SK-N-SH treated with all-trans-retinoic acid at 6 μM for 48 hours (cell line): ENCODE measurements around the gene DAB2IP.

Source experiments
- ATAC-seq: fragments of 200-7000 bp; cut with Tn5 transposase; 3 replicates; pipeline ENCODE4 v1.9.1; 2020; ENCODE audit warnings: mild to moderate bottlenecking, moderate library complexity
- ARNTL ChIP-seq: fragments of 450-650 bp; formaldehyde crosslinking; IDR thresholded peaks from 2 replicates; pipeline ENCODE4 v1.5.0; 2020; ENCODE audit warnings: low read depth, mild to moderate bottlenecking, moderate library complexity, borderline replicate concordance
- BACH2 ChIP-seq: fragments of 250-450 bp; sonication (Bioruptor Pico); IDR thresholded peaks from 2 replicates; pipeline ENCODE4 v1.9.0; 2021; ENCODE audit warnings: mild to moderate bottlenecking, borderline replicate concordance
- CREB5 ChIP-seq: fragments of 250-450 bp; sonication (Bioruptor Pico); IDR thresholded peaks from 2 replicates; pipeline ENCODE4 v1.5.1; 2020; ENCODE audit warnings: low read depth, mild to moderate bottlenecking, moderate library complexity
- CSDC2 ChIP-seq: fragments of 250-450 bp; sonication (Bioruptor Pico); IDR thresholded peaks from 2 replicates; pipeline ENCODE4 v1.5.0; 2020; ENCODE audit warnings: mild to moderate bottlenecking, moderate library complexity
- ESRRG ChIP-seq: fragments of 250-450 bp; sonication (Bioruptor Pico); IDR thresholded peaks from 2 replicates; pipeline ENCODE4 v1.6.1; 2021; ENCODE audit warnings: mild to moderate bottlenecking
- GLIS3 ChIP-seq: fragments of 250-450 bp; sonication (Bioruptor Pico); IDR thresholded peaks from 2 replicates; pipeline ENCODE4 v1.5.0; 2020; ENCODE audit warnings: mild to moderate bottlenecking, moderate library complexity
- ISL1 ChIP-seq: fragments of 250-450 bp; sonication (Bioruptor Pico); IDR thresholded peaks from 2 replicates; pipeline ENCODE4 v2.1.2; 2022; ENCODE audit warnings: mild to moderate bottlenecking, moderate library complexity
- OSR1 ChIP-seq: fragments of 250-450 bp; sonication (Bioruptor Pico); IDR thresholded peaks from 2 replicates; pipeline ENCODE4 v1.8.0; 2022; ENCODE audit warnings: moderate library complexity, mild to moderate bottlenecking, inconsistent platforms
- PATZ1 ChIP-seq: fragments of 250-450 bp; sonication (Bioruptor Pico); IDR thresholded peaks from 2 replicates; pipeline ENCODE4 v1.8.0; 2020; ENCODE audit warnings: mild to moderate bottlenecking, moderate library complexity, borderline replicate concordance
- PPARA ChIP-seq: fragments of 250-450 bp; sonication (Bioruptor Pico); IDR thresholded peaks from 2 replicates; pipeline ENCODE4 v1.5.0; 2020; ENCODE audit warnings: mild to moderate bottlenecking, borderline replicate concordance
- RARB ChIP-seq: fragments of 250-450 bp; sonication (Bioruptor Pico); IDR thresholded peaks from 2 replicates; pipeline ENCODE4 v1.8.0; 2021; ENCODE audit warnings: mild to moderate bottlenecking, moderate library complexity
- SNAI2 ChIP-seq: fragments of 250-450 bp; sonication (Bioruptor Pico); IDR thresholded peaks from 2 replicates; pipeline ENCODE4 v1.5.0; 2020; ENCODE audit warnings: mild to moderate bottlenecking, moderate library complexity
- TCF4 ChIP-seq: fragments of 250-450 bp; sonication (Bioruptor Pico); IDR thresholded peaks from 2 replicates; pipeline ENCODE4 v1.8.0; 2021; ENCODE audit warnings: mild to moderate bottlenecking, moderate library complexity, borderline replicate concordance
- TOX ChIP-seq: fragments of 250-450 bp; sonication (Bioruptor Pico); IDR thresholded peaks from 2 replicates; pipeline ENCODE4 v1.8.0; 2021; ENCODE audit warnings: mild to moderate bottlenecking, moderate library complexity, borderline replicate concordance
- ZC3H10 ChIP-seq: fragments of 250-450 bp; sonication (Bioruptor Pico); IDR thresholded peaks from 2 replicates; pipeline ENCODE4 v1.5.1; 2021; ENCODE audit warnings: mild to moderate bottlenecking, moderate library complexity
- ZFP3 ChIP-seq: fragments of 250-450 bp; sonication (Bioruptor Pico); IDR thresholded peaks from 2 replicates; pipeline ENCODE4 v1.5.0; 2020; ENCODE audit warnings: mild to moderate bottlenecking, moderate library complexity
- ZNF565 ChIP-seq: fragments of 450-650 bp; formaldehyde crosslinking; conservative IDR thresholded peaks from 2 replicates; pipeline ENCODE4 v1.5.0; 2020; ENCODE audit warnings: low read depth, mild to moderate bottlenecking, moderate library complexity
- ZNF70 ChIP-seq: fragments of 450-650 bp; formaldehyde crosslinking; IDR thresholded peaks from 2 replicates; pipeline ENCODE4 v1.5.0; 2020; ENCODE audit warnings: mild to moderate bottlenecking, moderate library complexity
- ZNF8 ChIP-seq: fragments of 450-650 bp; formaldehyde crosslinking; IDR thresholded peaks from 2 replicates; pipeline ENCODE4 v1.5.0; 2020; ENCODE audit warnings: mild to moderate bottlenecking, moderate library complexity
- TF ChIP-seq, protein P1 (sequence below): fragments of 250-450 bp; sonication (Bioruptor Pico); IDR thresholded peaks from 2 replicates; pipeline ENCODE4 v1.5.1; 2021; ENCODE audit warnings: mild to moderate bottlenecking, moderate library complexity

DAB2IP gene

DNA sequence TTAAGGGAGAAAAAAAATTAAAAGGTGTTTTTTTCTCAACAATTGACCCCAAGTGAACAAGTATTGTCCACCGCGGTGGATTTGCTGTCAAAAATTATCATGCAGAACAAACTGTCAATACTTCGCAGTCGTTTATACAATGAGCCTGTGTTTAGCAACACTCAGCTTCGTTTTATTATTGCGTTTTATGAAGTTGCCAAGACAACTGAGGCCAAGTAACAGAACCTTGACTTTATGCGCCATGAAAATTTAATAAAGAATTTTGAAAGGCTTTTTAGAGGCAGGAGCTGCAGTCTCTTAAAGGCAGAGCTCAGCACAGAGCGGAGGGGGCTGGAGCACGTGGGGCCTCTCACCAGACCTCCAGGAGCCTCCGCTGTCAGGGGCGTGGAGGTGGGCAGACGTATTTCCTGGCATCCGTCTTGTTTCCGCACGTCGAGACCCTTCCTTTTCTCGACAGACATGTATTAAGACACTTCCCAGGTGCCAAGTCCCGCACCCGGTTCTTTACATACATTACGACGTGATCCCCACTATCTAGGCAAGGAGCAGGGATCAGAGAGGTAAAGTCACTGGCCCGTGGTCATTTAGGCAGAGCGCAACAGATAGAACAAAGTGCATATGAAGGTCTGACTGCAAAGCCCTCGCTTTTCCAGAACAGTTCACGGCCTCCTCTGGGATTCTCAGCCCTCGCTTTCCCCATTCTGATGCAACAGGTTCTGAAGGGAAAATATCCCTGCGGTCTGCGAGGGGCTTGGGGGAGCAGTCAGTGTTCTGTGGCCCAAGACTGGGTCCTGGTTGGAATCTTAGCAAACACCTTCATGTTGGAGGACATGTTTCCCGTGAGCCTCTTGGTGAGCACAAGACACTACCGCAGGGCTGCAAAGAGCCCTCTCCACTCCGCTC is 164.4 kb downstream of the DAB2IP start:
- ATAC-seq = no peak
- TF ChIP-seq SNAI2 (CRISPR knock-in tag) (no peak), ZNF8 (CRISPR knock-in tag) (no peak), RARB (CRISPR knock-in tag) (no peak), GLIS3 (no peak)
- TF ChIP-seq, all 23 proteins: peak for 0

DNA sequence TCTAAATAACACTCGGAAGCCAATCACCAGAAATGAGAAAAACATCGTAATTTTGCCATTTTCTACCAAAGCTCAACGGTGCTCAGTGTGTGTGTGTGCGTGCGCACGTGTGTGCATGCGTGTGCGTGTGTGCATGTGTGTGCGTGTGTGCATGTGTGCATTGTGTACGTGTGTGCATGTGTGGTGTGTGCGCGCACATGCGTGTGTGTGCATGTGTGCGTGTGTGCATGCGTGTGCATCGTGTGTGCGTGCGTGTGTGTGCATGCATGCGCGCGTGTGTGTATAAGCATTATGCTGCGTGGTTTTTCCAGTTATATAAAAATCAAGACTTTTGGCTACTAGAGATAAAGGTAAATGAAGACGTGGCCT is 165.0 kb downstream of the DAB2IP start:
- TF ChIP-seq PATZ1 (no peak), BACH2 (no peak), ESRRG (CRISPR knock-in tag) (no peak), TCF4 (CRISPR knock-in tag) (no peak), ZNF8 (CRISPR knock-in tag) (no peak), ISL1 (no peak), TOX (CRISPR knock-in tag) (no peak), CSDC2 (no peak), ZNF70 (CRISPR knock-in tag) (no peak), CREB5 (CRISPR knock-in tag) (no peak), ZC3H10 (CRISPR knock-in tag) (no peak), ZFP3 (CRISPR knock-in tag) (no peak), GLIS3 (no peak)
- TF ChIP-seq, protein P1, sequence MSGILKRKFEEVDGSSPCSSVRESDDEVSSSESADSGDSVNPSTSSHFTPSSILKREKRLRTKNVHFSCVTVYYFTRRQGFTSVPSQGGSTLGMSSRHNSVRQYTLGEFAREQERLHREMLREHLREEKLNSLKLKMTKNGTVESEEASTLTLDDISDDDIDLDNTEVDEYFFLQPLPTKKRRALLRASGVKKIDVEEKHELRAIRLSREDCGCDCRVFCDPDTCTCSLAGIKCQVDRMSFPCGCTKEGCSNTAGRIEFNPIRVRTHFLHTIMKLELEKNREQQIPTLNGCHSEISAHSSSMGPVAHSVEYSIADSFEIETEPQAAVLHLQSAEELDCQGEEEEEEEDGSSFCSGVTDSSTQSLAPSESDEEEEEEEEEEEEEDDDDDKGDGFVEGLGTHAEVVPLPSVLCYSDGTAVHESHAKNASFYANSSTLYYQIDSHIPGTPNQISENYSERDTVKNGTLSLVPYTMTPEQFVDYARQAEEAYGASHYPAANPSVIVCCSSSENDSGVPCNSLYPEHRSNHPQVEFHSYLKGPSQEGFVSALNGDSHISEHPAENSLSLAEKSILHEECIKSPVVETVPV (CRISPR knock-in tag) = no peak
- no peak for ATAC-seq

DNA sequence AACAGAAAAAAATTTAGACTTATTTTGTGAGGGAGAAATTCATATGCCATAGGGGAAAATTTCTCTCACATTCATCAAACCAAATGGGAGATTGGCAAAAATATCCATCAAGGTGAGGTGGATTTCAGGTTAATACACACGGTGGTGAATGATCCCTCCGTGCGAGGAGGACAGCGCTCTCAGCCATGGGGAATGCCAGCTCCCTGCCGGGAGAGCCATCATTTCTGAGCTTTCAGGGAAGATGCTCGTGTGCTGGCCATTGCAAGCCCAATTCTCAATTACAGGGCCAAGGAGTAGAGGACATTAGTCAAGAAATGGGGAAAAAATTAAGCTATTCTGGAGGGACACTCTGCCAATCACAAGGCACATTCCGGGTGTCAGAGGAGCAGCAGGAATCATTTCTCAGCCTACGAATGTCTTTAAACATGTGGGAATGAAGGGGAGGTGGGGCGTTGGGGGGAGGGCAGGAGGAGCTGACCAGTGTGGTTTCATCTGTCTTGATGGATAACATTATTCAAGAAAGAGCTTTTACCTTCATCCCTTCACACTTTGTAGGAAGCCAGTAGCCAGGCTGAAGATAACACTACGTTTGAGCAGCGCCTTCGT is 165.5 kb downstream of the DAB2IP start:
- no peak for TF ChIP-seq CREB5 (CRISPR knock-in tag)
- no peak for TF ChIP-seq ZNF565 (CRISPR knock-in tag)
- no peak for TF ChIP-seq ARNTL
- TF ChIP-seq CSDC2 = no peak
- TF ChIP-seq ESRRG (CRISPR knock-in tag) = no peak
- no peak for TF ChIP-seq TCF4 (CRISPR knock-in tag)
- no peak for ATAC-seq

DNA sequence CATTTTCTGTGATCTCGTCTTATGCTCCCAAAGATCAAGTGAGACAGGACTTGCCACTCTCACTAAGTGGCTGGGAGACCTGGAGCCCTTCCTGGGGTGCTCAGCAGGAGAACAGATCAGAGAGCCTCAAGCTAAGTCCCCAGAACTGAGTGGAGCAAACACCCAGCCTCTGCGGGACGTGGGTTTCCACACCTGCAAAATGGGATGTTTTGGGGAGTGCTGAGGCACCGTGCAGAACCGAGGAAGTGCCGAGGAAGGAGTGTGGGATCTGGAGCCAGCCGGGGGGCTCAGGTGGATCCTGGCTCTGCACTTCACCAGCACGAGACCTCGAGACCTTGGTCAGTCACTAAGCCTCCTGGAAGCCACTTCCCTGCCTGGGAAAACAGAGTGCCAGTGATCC is 166.0 kb downstream of the DAB2IP start:
- no peak for ATAC-seq
- TF ChIP-seq ZC3H10 (CRISPR knock-in tag) (no peak), ZNF70 (CRISPR knock-in tag) (no peak), ZFP3 (CRISPR knock-in tag) (no peak), ISL1 (no peak), SNAI2 (CRISPR knock-in tag) (no peak), OSR1 (CRISPR knock-in tag) (no peak), PATZ1 (no peak), PPARA (CRISPR knock-in tag) (no peak), CREB5 (CRISPR knock-in tag) (no peak)
- TF ChIP-seq, protein P1 (CRISPR knock-in tag) = no peak
